IgD-negative memory B cell (primary cell): ENCODE measurements around the gene ATP8A2. TPM values are rescaled to one million over a fixed set of nuclear protein-coding genes. Genes with fewer than 3 reads are reported as not detected.

Experiments
- H3K27ac Mint-ChIP-seq, 3 donors: one replicate each; pipeline ENCODE4 v1.8.0; 2020 to 2022; ENCODE audit warnings: mild to moderate bottlenecking in 3 of 3, mixed read lengths in 3 of 3, moderate library complexity in 1 of 3
- H3K27me3 Mint-ChIP-seq: one replicate; pipeline ENCODE4 v1.8.0; 2021; ENCODE audit warnings: mixed read lengths
- H3K36me3 Mint-ChIP-seq: one replicate; pipeline ENCODE4 v1.8.0; 2020; ENCODE audit warnings: mild to moderate bottlenecking, mixed read lengths
- H3K4me1 Mint-ChIP-seq, 3 donors: one replicate each; pipeline ENCODE4 v1.8.0; 2020 to 2022; ENCODE audit warnings: mixed read lengths in 3 of 3, mild to moderate bottlenecking in 1 of 3
- H3K4me3 Mint-ChIP-seq, 4 donors: one replicate each; pipeline ENCODE4 v1.8.0; 2020 to 2022; ENCODE audit warnings: mild to moderate bottlenecking in 4 of 4, mixed read lengths in 4 of 4, moderate library complexity in 3 of 4
- H3K9me3 Mint-ChIP-seq, 3 donors: one replicate each; pipeline ENCODE4 v1.8.0; 2020 to 2021; ENCODE audit warnings: mixed read lengths in 3 of 3, mild to moderate bottlenecking in 1 of 3
- polyA plus RNA-seq: library from polyadenylated mRNA; unstranded; fragments of 300-500 nt; fragmentation: Illumina TruSeq; gene quantifications from one replicate; pipeline ENCODE4 v1.2.3, GENCODE V29; 2021

ATP8A2 gene
- polyA plus RNA-seq, 1 donor from 2014 or later = 0.06 TPM

DNA sequence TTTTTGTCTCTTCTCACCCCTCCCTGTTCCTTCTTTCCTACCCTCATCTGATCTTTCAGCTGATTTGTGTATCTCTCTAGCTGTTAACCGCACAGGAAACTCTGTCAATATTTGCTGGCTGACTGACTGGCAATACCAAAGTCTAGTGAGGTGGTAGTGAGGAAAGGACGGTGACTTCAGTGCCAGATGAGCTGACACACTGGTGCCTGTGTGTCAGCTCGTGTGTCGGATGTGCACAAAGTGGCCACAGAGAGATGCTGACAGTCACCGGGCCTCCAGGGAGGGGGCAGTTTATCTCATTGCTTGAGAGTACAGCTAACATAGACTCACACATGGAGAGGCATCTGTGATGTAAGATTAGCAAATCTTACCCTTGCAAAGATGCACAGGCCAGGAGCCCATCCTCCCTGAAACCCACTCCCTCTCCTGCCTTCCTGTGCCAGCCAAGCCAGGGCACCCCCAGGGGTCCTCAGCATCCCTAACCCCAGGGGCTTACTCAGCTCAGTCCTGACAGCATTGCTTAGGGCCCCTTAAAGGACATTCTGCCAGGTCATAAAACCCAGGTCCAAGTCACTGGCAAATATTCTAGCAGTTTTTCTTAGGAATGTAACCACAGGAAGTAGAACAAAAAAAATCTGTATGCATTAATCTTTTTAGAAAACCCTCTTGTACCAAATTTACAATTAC, 599.8 kb downstream of the ATP8A2 start:
- no peak overlapping the region for H3K4me3 Mint-ChIP-seq
- H3K27me3 Mint-ChIP-seq = peaks cover 5% of the 10 kb centered on the region
- no peaks in the 10 kb centered on the region for H3K9me3 Mint-ChIP-seq
- H3K36me3 Mint-ChIP-seq = no peaks in the 10 kb centered on the region
- H3K4me1 Mint-ChIP-seq = peaks cover 0 to 3% (median 0%) of the 10 kb centered on the region in 3 donors
- H3K27ac Mint-ChIP-seq = peak overlapping the region in 1 of 3 donors; percentile 71

DNA sequence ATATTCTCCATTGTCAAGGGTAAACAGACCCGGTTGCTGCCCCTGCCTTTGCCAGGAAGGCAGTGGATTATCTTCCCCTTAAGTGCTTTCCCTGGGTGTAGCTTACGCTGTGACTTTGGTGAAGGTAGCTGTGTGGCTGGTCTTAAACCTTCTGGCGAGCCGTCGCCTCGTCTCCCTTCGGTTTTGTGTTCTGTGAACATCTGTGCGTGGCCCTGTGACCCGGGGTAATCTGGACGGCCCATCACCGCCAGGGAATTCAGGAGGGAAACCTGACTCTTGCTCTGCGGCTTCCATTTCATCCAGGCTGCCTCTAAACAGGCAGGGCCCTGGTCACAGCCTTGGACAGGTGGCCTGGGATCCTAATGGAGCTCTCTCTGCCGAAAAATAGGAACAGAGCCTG, 601.3 kb downstream of the ATP8A2 start:
- Mint-ChIP-seq H3K27me3 (peaks cover 10% of the 10 kb centered on the region), H3K4me3 (no peak overlapping the region), H3K36me3 (no peaks in the 10 kb centered on the region), H3K9me3 (no peaks in the 10 kb centered on the region), H3K4me1 (peaks cover 0 to 6% (median 0%) of the 10 kb centered on the region in 3 donors), H3K27ac (no peak overlapping the region)

DNA sequence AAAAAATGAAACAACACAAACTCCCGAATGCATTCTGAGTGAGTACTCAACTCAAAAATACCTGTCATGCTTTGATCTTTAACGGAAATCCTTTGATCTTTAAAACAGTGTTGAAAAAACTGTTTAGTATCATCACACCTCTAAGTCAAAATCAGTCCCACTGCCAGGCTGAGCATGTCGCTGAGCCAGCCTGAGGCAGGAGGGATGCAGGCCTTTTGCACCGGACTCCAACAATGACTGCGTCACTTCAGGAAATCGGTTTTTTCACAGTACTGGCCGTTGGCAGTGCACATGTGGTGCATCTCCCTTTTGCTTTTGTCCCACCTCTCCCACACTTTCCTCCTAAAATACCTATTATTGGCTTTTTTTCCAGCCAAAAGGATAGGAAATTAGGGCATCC, 601.8 kb downstream of the ATP8A2 start:
- Mint-ChIP-seq H3K4me3 (no peak overlapping the region), H3K4me1 (peaks cover 0 to 6% (median 0%) of the 10 kb centered on the region in 3 donors), H3K27ac (no peak overlapping the region), H3K36me3 (no peaks in the 10 kb centered on the region), H3K9me3 (no peaks in the 10 kb centered on the region), H3K27me3 (peaks cover 13% of the 10 kb centered on the region)

DNA sequence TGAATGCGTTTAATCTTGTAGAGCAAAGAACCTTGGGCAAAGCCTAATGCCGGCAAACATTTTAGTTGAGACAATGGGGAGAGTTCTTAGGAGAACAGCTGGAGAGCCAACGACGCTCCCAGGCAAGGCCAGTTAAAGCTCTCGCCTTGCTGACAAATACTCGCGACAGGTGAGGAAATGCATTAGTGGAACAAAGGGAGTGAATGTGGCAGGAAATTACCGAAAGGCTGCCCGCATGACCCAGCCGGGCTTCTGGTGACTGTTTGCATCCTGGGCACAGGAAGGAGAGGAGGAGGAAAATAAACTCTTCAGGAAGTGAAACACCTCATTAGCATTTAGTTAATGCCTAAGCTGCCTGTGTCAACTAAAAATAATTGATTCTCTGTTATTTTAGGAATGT, 605.4 kb downstream of the ATP8A2 start:
- Mint-ChIP-seq H3K4me3 (peak overlapping the region in 1 of 4 donors; percentile 71), H3K27me3 (peaks cover 11% of the 10 kb centered on the region), H3K27ac (no peak overlapping the region), H3K9me3 (no peaks in the 10 kb centered on the region), H3K36me3 (no peaks in the 10 kb centered on the region), H3K4me1 (peaks cover 0 to 4% (median 0%) of the 10 kb centered on the region in 3 donors)

DNA sequence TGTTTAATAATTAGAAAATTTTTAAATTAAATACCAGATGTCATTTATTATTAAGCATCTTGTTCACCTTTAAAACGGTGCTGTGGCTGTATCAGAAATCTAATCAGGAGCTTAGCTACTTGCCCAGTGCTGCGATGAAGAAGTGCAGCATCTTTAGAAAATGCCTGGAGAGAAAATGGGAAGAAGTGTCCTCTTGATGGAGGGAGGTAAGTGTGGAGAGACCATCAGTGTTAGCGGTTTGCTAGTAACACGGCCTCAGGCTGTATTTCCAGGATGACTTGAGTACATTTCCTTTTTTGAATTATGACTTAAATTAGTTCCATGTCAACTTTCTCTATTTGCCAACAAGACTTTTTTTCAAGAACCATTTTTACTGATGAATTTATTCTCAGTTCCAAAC, 605.9 kb downstream of the ATP8A2 start:
- Mint-ChIP-seq H3K27me3 (peaks cover 11% of the 10 kb centered on the region), H3K27ac (no peak overlapping the region), H3K9me3 (no peaks in the 10 kb centered on the region), H3K36me3 (no peaks in the 10 kb centered on the region), H3K4me1 (peaks cover 0 to 4% (median 0%) of the 10 kb centered on the region in 3 donors), H3K4me3 (no peak overlapping the region)

DNA sequence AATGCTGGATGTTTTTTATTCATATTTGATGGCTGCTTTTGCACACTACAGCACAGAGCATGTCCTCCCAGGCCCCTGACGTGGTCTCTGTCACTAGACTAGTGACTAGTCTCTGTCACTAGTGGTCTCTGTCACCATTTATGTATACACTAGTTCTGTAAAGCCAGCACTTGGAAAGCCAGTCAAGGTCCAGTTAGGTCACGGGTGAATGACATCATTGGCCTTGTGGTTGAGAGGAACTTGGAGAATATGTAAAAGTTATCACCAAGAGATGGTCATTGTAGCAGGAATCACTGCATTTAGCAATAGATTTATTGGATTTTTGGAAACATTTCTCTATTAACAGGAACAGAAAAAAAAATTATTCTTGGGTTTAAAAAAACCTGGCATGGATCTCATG, 607.2 kb downstream of the ATP8A2 start:
- no peak overlapping the region for H3K4me3 Mint-ChIP-seq
- peaks cover 0 to 2% (median 0%) of the 10 kb centered on the region in 3 donors for H3K9me3 Mint-ChIP-seq
- peaks cover 0 to 4% (median 0%) of the 10 kb centered on the region in 3 donors for H3K4me1 Mint-ChIP-seq
- H3K36me3 Mint-ChIP-seq = no peaks in the 10 kb centered on the region
- H3K27me3 Mint-ChIP-seq = peaks cover 11% of the 10 kb centered on the region
- no peak overlapping the region for H3K27ac Mint-ChIP-seq

DNA sequence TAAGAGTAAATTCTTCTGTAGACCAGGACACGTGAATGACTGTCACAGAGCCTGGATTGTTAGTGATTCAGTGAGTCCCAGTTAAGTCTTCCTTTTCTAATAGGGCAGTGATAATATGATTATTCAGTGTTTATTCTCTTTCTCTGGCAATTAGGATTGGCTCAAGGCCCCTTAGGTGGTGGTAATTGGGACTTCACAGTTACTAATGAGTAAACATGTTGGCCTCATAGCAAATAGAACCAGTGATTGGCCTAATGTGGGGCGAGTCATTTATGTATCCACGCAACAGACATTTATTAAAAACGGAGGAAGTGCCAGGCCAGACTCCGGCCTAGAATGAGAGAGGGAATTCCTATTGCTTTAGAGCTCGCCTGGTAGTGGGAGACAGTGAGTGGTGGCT, 607.6 kb downstream of the ATP8A2 start:
- Mint-ChIP-seq H3K4me3 (no peak overlapping the region), H3K36me3 (no peaks in the 10 kb centered on the region), H3K9me3 (peaks cover 0 to 2% (median 0%) of the 10 kb centered on the region in 3 donors), H3K4me1 (peaks cover 0 to 4% (median 0%) of the 10 kb centered on the region in 3 donors), H3K27me3 (peaks cover 11% of the 10 kb centered on the region), H3K27ac (no peak overlapping the region)

DNA sequence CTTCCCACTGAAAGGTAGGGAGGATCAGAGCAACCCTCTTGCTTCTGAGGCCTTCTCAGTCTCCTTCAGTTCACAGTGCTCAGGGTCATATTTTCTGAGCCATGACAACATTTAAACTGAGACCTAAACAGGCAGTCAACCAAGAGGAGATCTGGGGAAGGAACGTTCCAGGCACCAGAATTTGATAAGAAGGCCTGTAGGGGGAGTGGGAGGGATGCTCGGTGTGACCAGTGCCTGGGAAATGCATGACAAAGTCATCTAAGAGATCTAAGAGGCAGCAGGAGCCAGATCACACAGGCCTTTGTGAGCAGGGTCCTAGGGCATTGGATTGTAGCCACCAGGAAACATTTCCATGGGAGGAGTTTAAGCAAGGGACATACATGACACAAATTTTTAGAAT, 608.5 kb downstream of the ATP8A2 start:
- Mint-ChIP-seq H3K4me1 (peaks cover 0 to 4% (median 0%) of the 10 kb centered on the region in 3 donors), H3K27ac (no peak overlapping the region), H3K27me3 (peaks cover 11% of the 10 kb centered on the region), H3K4me3 (no peak overlapping the region), H3K36me3 (no peaks in the 10 kb centered on the region), H3K9me3 (peaks cover 0 to 2% (median 0%) of the 10 kb centered on the region in 3 donors)

DNA sequence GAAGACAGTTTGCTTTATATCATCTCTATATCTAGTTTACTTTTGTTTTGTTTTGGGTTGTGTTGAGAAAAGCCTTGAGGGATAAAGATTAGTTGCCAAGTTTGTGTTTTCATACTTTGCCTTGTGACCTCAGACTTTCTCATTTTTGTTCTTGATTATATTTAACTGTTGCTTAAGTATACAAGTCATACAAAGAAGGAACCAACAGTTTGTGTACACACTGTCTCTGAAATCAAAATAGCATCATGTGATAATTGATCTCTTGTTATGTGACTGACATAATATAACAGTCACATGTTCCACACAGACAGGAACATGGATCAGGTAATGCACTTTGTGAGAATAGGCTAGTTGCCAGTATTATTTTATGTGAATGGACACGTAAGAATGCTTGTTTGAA, 609.3 kb downstream of the ATP8A2 start:
- Mint-ChIP-seq H3K27me3 (peaks cover 10% of the 10 kb centered on the region), H3K4me1 (peaks cover 0 to 4% (median 0%) of the 10 kb centered on the region in 3 donors), H3K36me3 (no peaks in the 10 kb centered on the region), H3K27ac (no peak overlapping the region), H3K4me3 (no peak overlapping the region), H3K9me3 (peaks cover 0 to 2% (median 0%) of the 10 kb centered on the region in 3 donors)

DNA sequence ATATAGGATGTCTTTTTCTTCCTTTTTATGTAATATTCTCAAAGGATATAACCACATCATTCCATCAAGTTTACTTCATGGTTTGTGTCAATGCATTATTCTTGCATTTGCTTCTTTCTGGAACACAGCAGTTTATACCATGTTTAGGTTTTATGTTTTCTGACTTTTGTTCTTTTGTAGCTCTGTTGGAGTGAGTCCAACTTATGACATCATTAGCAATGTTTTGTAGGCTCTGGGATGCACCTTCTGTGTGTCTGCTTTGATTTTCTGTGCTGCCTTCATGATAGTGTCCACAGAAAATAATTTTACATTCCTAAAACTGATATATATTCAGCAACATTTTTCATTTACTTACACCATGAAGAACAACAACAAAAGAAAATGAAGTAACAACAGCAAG, 611.1 kb downstream of the ATP8A2 start:
- peaks cover 0 to 2% (median 0%) of the 10 kb centered on the region in 3 donors for H3K9me3 Mint-ChIP-seq
- H3K27ac Mint-ChIP-seq = no peak overlapping the region
- no peaks in the 10 kb centered on the region for H3K4me1 Mint-ChIP-seq
- no peaks in the 10 kb centered on the region for H3K36me3 Mint-ChIP-seq
- no peak overlapping the region for H3K4me3 Mint-ChIP-seq
- H3K27me3 Mint-ChIP-seq = peaks cover 4% of the 10 kb centered on the region

DNA sequence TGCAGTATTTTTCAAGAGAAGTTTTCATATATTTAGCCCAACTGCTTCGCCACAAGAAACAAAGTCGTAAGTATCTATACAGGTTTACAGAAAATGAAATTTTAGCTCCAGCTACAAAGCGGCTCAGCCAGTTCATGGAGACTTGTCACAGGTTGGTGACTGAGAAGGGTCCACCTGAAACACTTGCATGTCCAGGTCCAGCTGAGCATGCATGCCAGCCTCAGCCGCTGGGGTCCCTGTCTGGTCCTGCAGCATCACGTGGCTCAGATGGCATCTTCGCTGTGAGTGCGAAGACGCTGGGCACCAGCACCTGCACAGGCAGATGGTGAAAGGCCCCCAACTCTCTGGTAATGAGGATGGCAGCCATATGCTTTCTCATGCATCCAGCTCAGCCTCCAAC, 616.2 kb downstream of the ATP8A2 start:
- Mint-ChIP-seq H3K9me3 (peaks cover 3 to 6% (median 5%) of the 10 kb centered on the region in 3 donors), H3K36me3 (no peaks in the 10 kb centered on the region), H3K27me3 (no peaks in the 10 kb centered on the region), H3K4me1 (no peaks in the 10 kb centered on the region), H3K4me3 (no peak overlapping the region), H3K27ac (no peak overlapping the region)

DNA sequence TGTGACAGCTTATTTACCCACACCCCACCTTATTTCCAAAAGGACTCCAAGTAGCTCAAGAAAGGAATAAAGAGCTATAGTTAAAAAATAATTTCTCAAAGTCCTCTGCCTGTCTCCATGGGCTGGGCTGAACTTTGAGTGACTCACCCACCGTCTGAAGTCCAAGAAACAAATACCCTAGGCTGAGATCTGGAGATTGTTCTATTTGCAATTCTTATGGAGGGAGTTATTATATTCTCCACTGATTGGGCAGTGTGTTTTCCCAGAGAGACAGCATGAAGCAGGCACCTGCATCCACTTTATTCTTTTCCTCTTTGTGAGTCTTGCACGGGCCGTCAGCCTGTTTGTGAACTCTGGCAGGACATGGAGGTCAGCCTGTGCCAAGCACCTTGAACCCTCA, 616.9 kb downstream of the ATP8A2 start:
- H3K4me3 Mint-ChIP-seq = no peak overlapping the region
- no peak overlapping the region for H3K27ac Mint-ChIP-seq
- H3K4me1 Mint-ChIP-seq = no peaks in the 10 kb centered on the region

DNA sequence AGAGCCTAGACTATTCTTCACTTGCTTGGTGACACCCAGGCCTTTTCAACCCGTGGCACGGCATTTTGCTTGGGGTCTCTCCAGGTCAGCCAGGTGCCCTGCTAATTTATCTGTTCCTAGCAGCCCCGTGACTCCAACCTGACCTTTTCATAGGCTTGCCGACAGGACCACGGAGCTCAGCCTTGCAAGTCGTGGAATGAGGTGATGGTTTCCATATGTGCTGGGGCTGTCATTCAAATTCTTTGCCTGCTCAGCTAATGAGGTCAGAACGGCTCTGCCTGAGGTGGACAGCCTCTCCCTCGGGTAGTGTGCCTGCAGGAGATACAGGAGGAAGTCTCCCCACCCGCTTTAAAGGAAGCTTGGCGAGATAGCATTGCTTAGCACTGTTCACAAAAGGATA, 619.0 kb downstream of the ATP8A2 start:
- no peak overlapping the region for H3K27ac Mint-ChIP-seq
- H3K4me1 Mint-ChIP-seq = no peaks in the 10 kb centered on the region
- H3K9me3 Mint-ChIP-seq = peaks cover 6 to 13% (median 9%) of the 10 kb centered on the region in 3 donors
- no peaks in the 10 kb centered on the region for H3K27me3 Mint-ChIP-seq
- H3K4me3 Mint-ChIP-seq = no peak overlapping the region
- H3K36me3 Mint-ChIP-seq = no peaks in the 10 kb centered on the region

More for the DNA sequence above, 616.9 kb downstream of the ATP8A2 start:
- Mint-ChIP-seq H3K27me3 (no peaks in the 10 kb centered on the region), H3K36me3 (no peaks in the 10 kb centered on the region), H3K9me3 (peaks cover 4 to 7% (median 4%) of the 10 kb centered on the region in 3 donors)

DNA sequence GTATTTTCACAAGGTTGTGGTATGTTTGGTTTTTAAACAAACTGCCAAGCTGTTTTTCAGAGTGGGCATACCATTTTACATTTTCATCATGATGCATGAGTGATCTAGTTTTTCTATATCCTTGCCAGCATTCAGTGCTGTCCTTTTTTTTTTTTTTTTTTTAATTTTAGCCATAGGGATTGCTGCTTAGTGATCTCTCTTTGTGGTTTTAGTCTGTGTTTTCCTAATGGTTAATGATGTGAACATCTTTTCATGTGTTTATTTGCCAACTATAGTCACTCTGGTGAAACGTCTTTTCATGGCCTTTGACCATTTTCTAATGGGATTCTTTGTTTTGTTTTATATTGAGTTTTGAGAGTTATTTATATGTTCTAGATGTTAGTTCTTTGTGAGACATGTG, 620.3 kb downstream of the ATP8A2 start:
- no peak overlapping the region for H3K27ac Mint-ChIP-seq
- H3K9me3 Mint-ChIP-seq = peaks cover 6 to 13% (median 9%) of the 10 kb centered on the region in 3 donors
- H3K36me3 Mint-ChIP-seq = no peaks in the 10 kb centered on the region
- H3K27me3 Mint-ChIP-seq = no peaks in the 10 kb centered on the region
- H3K4me1 Mint-ChIP-seq = no peaks in the 10 kb centered on the region
- no peak overlapping the region for H3K4me3 Mint-ChIP-seq

DNA sequence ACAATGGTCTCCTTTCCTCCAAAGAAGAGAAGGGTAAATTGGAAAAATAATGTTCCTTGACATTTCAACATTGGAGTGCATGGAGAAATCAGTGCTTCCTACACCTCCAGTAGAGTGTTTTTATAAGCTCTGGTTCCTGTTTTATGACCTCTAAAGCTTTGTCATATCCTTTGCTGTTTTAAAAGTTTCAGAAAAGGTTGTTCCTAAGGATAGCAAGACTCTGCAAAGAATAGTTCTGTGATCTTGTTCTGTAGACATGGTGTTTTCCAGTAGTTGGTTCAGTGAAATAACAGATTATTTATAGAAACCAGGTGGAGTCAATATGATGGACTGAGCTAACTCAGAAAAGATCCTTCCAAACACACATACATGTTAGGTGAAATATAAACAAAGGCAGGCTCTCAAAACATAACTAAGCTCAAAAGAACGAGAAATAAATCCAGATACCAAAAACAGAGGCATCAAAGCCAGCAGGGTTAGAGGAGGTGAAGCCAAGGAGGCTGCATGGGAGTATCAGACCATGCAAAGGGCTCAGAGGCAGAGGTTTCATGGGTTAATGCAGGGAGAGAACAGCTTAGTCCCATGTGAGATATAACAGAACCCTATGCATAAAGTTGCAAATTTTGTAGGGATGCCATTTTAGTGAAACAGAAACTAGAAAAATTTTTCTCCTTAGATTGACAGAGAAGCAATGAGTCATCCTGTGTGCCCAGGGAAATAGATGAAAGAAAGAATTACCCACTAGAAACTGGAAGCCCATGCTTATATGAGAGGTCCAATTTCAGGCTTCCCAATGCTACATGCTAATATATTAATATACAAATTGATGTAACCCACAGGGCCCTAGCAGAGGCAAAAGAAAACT, 635.7 kb downstream of the ATP8A2 start:
- Mint-ChIP-seq H3K9me3 (peaks cover 0 to 6% (median 1%) of the 10 kb centered on the region in 3 donors), H3K27ac (no peak overlapping the region), H3K4me3 (no peak overlapping the region), H3K27me3 (no peaks in the 10 kb centered on the region), H3K4me1 (no peaks in the 10 kb centered on the region), H3K36me3 (no peaks in the 10 kb centered on the region)
